Loucy (cell line): Measurements from ENCODE around the gene MYOZ3.

Experiments
- H2AFZ ChIP-seq: fragments of 200-600 bp; sonication (generic); 2 replicates; pipeline ENCODE4 v1.6.0; 2016; ENCODE audit warnings: antibody characterized with exemption, mild to moderate bottlenecking, low read length, moderate library complexity
- H3F3A ChIP-seq: fragments of 200-600 bp; 2 replicates; pipeline ENCODE4 v1.6.0; 2016; ENCODE audit warnings: antibody characterized with exemption, low read depth, mild to moderate bottlenecking
- H3K27me3 ChIP-seq: fragments of 200-600 bp; sonication (generic); 2 replicates; pipeline ENCODE4 v1.6.1; 2014; ENCODE audit warnings: low read length, mild to moderate bottlenecking; ENCODE audit not compliant: insufficient read depth, poor library complexity, severe bottlenecking
- H3K36me3 ChIP-seq: fragments of 200-600 bp; sonication (generic); 2 replicates; pipeline ENCODE4 v1.6.1; 2016; ENCODE audit warnings: low read length; ENCODE audit not compliant: insufficient read depth
- H3K4me1 ChIP-seq: fragments of 200-600 bp; sonication (generic); 2 replicates; pipeline ENCODE4 v1.5.1; 2014; ENCODE audit warnings: low read length, mild to moderate bottlenecking; ENCODE audit not compliant: insufficient read depth, poor library complexity, severe bottlenecking
- H3K4me2 ChIP-seq: fragments of 200-600 bp; sonication (generic); 2 replicates; pipeline ENCODE4 v1.6.0; 2014; ENCODE audit warnings: antibody characterized with exemption, low read length, low read depth, mild to moderate bottlenecking; ENCODE audit not compliant: poor library complexity, severe bottlenecking
- H3K4me3 ChIP-seq: fragments of 200-600 bp; sonication (generic); 2 replicates; pipeline ENCODE4 v1.5.1; 2014; ENCODE audit warnings: low read length, mild to moderate bottlenecking, mixed read lengths; ENCODE audit not compliant: poor library complexity, severe bottlenecking
- H3K79me2 ChIP-seq: fragments of 200-600 bp; sonication (generic); 2 replicates; pipeline ENCODE4 v1.6.1; 2014; ENCODE audit warnings: low read length; ENCODE audit not compliant: insufficient read depth
- H3K9ac ChIP-seq: fragments of 200-600 bp; sonication (generic); 2 replicates; pipeline ENCODE4 v1.6.0; 2014; ENCODE audit warnings: mild to moderate bottlenecking, low read depth, low read length, moderate library complexity; ENCODE audit not compliant: poor library complexity, severe bottlenecking
- H3K9me2 ChIP-seq: fragments of 200-600 bp; sonication (generic); replicated peaks from 2 replicates; pipeline ENCODE4 v1.6.1; 2016; ENCODE audit warnings: low read depth, low read length, mixed read lengths
- H3K9me3 ChIP-seq: fragments of 200-600 bp; sonication (generic); 2 replicates; pipeline ENCODE4 v1.6.1; 2014; ENCODE audit warnings: mild to moderate bottlenecking, antibody characterized with exemption, low read length, low read depth; ENCODE audit not compliant: insufficient read depth
- H4K20me1 ChIP-seq: fragments of 200-600 bp; sonication (generic); 2 replicates; pipeline ENCODE4 v1.6.0; 2014; ENCODE audit warnings: antibody characterized with exemption, low read length, mild to moderate bottlenecking; ENCODE audit not compliant: insufficient read depth, poor library complexity, severe bottlenecking
- CTCF ChIP-seq: fragments of 200-600 bp; sonication (generic); conservative IDR thresholded peaks from 2 replicates; pipeline ENCODE4 v1.5.1; 2014; ENCODE audit warnings: mild to moderate bottlenecking, antibody characterized with exemption, low read length
- EZH2phosphoT487 ChIP-seq: fragments of 200-600 bp; IDR thresholded peaks from 2 replicates; pipeline ENCODE4 v1.6.1; 2018; ENCODE audit warnings: antibody characterized with exemption, mild to moderate bottlenecking, moderate library complexity, borderline replicate concordance

The MYOZ3 gene

GRCh38 chr5:150665044-150665443 is 4.0 kb downstream of the MYOZ3 start:
- TF ChIP-seq CTCF (no peak), EZH2phosphoT487 (no peak)
- Histone ChIP-seq H4K20me1 (no peaks in the 10 kb centered on the region), H3K79me2 (no peaks in the 10 kb centered on the region), H3K36me3 (no peaks in the 10 kb centered on the region), H3K9ac (no peak overlapping the region), H2AFZ (no peak overlapping the region), H3K4me1 (no peaks in the 10 kb centered on the region), H3K4me2 (no peak overlapping the region), H3F3A (no peaks in the 10 kb centered on the region; the same call in 1 of the 2 replicates), H3K4me3 (no peak overlapping the region), H3K9me2 (no peaks in the 10 kb centered on the region), H3K9me3 (no peaks in the 10 kb centered on the region), H3K27me3 (no peaks in the 10 kb centered on the region)

- Histone ChIP-seq H3K9ac (no peak overlapping the region), H3K9me2 (no peaks in the 10 kb centered on the region), H3K4me2 (no peak overlapping the region), H3K36me3 (no peaks in the 10 kb centered on the region), H3K27me3 (no peaks in the 10 kb centered on the region), H3K4me3 (no peak overlapping the region), H3F3A (no peaks in the 10 kb centered on the region; the same call in 1 of the 2 replicates), H2AFZ (no peak overlapping the region), H3K79me2 (no peaks in the 10 kb centered on the region), H3K4me1 (no peaks in the 10 kb centered on the region), H3K9me3 (no peaks in the 10 kb centered on the region), H4K20me1 (no peaks in the 10 kb centered on the region)
- no peak for TF ChIP-seq CTCF
Measured at GRCh38 chr5:150670275-150670947, 9.4 kb downstream of the MYOZ3 start.

GRCh38 chr5:150670948-150671310 is 9.9 kb downstream of the MYOZ3 start:
- no peak for TF ChIP-seq EZH2phosphoT487
- TF ChIP-seq CTCF = no peak

More at GRCh38 chr5:150670948-150671310, 9.9 kb downstream of the MYOZ3 start:
- Histone ChIP-seq H3K4me3 (no peak overlapping the region), H3K4me2 (no peak overlapping the region), H3K4me1 (no peaks in the 10 kb centered on the region), H2AFZ (no peak overlapping the region), H3K36me3 (no peaks in the 10 kb centered on the region), H3K9me2 (no peaks in the 10 kb centered on the region), H3K79me2 (no peaks in the 10 kb centered on the region), H3K27me3 (no peaks in the 10 kb centered on the region), H3K9ac (no peak overlapping the region), H4K20me1 (no peaks in the 10 kb centered on the region), H3K9me3 (no peaks in the 10 kb centered on the region), H3F3A (no peaks in the 10 kb centered on the region; the same call in 1 of the 2 replicates)
